Left ventricle myocardium superior (tissue), 1 donor: ENCODE measurements around the gene COASY. TPM values are rescaled to one million over a fixed set of nuclear protein-coding genes. Genes with fewer than 3 reads are reported as not detected.
"Not testable (repeated sequence)": the region's sequence is repeated elsewhere in the genome, so short reads cannot be mapped to it uniquely, and the experiment has no call there.

ENCODE experiments used
- ATAC-seq: fragments of 200-7000 bp; cut with Tn5 transposase; one replicate; pipeline ENCODE4 v1.9.1; 2020; ENCODE audit warnings: mild to moderate bottlenecking, moderate library complexity
- DNase-seq: peaks from one replicate; pipeline ENCODE4 v3.0.0-alpha.2; 2020
- intact Hi-C: fragments of 100-400 bp; cut with micrococcal nuclease; formaldehyde crosslinking; loops from one replicate; pipeline ENCODE4 v1.11.0; 2022
- total RNA-seq: library from RNA; stranded (reverse); fragmentation: NEBNext Ultra II Directional; extraction: Animal tissue kit (Norgen Biotek cat#: 25700); gene quantifications from one replicate; pipeline ENCODE4 v1.2.1, GENCODE V29; 2021
- donor health status: DM: no; HTN: yes; CAD: no; lungs with severe emphysema.

The COASY gene
- total RNA-seq, 1 donor from 2014 or later: 45.2 TPM

- ATAC-seq (peak; percentile 79), DNase-seq (peak; percentile 75)
- intact Hi-C loops: no loop called here
Measured at GRCh38 chr17:42547698-42548069, 14.3 kb upstream of the COASY start.

GRCh38 chr17:42548070-42548837 is 13.7 kb upstream of the COASY start:
- ATAC-seq: peak; percentile 68
- intact Hi-C loops: no loop called here
- DNase-seq: peak; percentile 78

- intact Hi-C loops: no loop called here
- ATAC-seq: no peak
- DNase-seq: no peak
Measured at GRCh38 chr17:42548993-42549755, 12.8 kb upstream of the COASY start.

GRCh38 chr17:42552736-42553135 is 9.2 kb upstream of the COASY start, which contains the start of gene HSD17B1:
TSS of gene HSD17B1 (plus strand) at chr17:42552923. CDS start at chr17:42552934, 11 bp downstream.
- DNase-seq, intact Hi-C loops, ATAC-seq: not testable (repeated sequence)

- intact Hi-C loops: no loop called here
- ATAC-seq (no peak), DNase-seq (no peak)
Measured at GRCh38 chr17:42553161-42553818, 8.7 kb upstream of the COASY start.

GRCh38 chr17:42553866-42554249 is 8.1 kb upstream of the COASY start:
- intact Hi-C loops: no loop called here
- ATAC-seq: peak; percentile 14
- DNase-seq: no peak

GRCh38 chr17:42554250-42555121 is 7.5 kb upstream of the COASY start:
- DNase-seq: peak; percentile 93
- ATAC-seq: peak; percentile 94
- intact Hi-C loops: no loop called here

- intact Hi-C loops: no loop called here
- peak; percentile 1 for ATAC-seq
- no peak for DNase-seq
Measured at GRCh38 chr17:42555122-42555622, 6.8 kb upstream of the COASY start.

- ATAC-seq, intact Hi-C loops: not testable (repeated sequence)
- peak; percentile 22 for DNase-seq
Measured at GRCh38 chr17:42555961-42556617, 5.9 kb upstream of the COASY start.

GRCh38 chr17:42559075-42559474 is 2.9 kb upstream of the COASY start:
- DNase-seq: peak; percentile 25
- intact Hi-C loops: no loop called here
- no peak for ATAC-seq

- intact Hi-C loops: no loop called here
- ATAC-seq (no peak), DNase-seq (peak; percentile 2)
Measured at GRCh38 chr17:42560246-42560645, 1.7 kb upstream of the COASY start.

GRCh38 chr17:42562388-42563142 is 617 bp downstream of the COASY start:
- no peak for ATAC-seq
- DNase-seq: peak; percentile 41
- intact Hi-C loops: no loop called here

GRCh38 chr17:42563143-42563509 is 1.2 kb downstream of the COASY start:
- ATAC-seq: no peak
- intact Hi-C loops: no loop called here

GRCh38 chr17:42563543-42563942 is 1.6 kb downstream of the COASY start:
- intact Hi-C loops: no loop called here
- peak; percentile 3 for DNase-seq
- ATAC-seq: no peak

More at GRCh38 chr17:42563143-42563509, 1.2 kb downstream of the COASY start:
- no peak for DNase-seq

- peak; percentile 18 for DNase-seq
- no peak for ATAC-seq
- intact Hi-C loops: no loop called here
Measured at GRCh38 chr17:42563950-42564349, 2.0 kb downstream of the COASY start.

GRCh38 chr17:42564815-42565522 is 3.0 kb downstream of the COASY start:
- intact Hi-C loops: no loop called here
- peak; percentile 23 for DNase-seq
- ATAC-seq: no peak
